Measurements from ENCODE around the gene GAPVD1. TPM values are rescaled to one million over a fixed set of nuclear protein-coding genes. Genes with fewer than 3 reads are reported as not detected.
A peak's percentile ranks its signal among the peaks of the same experiment; 100 is the strongest.

GAPVD1 gene
- total RNA-seq, 1 donor from 2014 or later, result 56.5 TPM

- Mint-ChIP-seq H3K4me3 (ENCODE audit: unreplicated experiment) (peak overlapping the region; percentile 89), H3K27me3 (ENCODE audit: unreplicated experiment) (no peaks in the 10 kb centered on the region), H3K9me3 (ENCODE audit: unreplicated experiment) (no peaks in the 10 kb centered on the region), H3K36me3 (ENCODE audit: unreplicated experiment) (peaks cover 25% of the 10 kb centered on the region), H3K4me1 (ENCODE audit: unreplicated experiment) (peaks cover 53% of the 10 kb centered on the region), H3K27ac (ENCODE audit: unreplicated experiment) (peak overlapping the region; percentile 99)
- no peak for DNase-seq (ENCODE audit: extremely low spot score, unreplicated experiment)
- TF ChIP-seq, protein P1, sequence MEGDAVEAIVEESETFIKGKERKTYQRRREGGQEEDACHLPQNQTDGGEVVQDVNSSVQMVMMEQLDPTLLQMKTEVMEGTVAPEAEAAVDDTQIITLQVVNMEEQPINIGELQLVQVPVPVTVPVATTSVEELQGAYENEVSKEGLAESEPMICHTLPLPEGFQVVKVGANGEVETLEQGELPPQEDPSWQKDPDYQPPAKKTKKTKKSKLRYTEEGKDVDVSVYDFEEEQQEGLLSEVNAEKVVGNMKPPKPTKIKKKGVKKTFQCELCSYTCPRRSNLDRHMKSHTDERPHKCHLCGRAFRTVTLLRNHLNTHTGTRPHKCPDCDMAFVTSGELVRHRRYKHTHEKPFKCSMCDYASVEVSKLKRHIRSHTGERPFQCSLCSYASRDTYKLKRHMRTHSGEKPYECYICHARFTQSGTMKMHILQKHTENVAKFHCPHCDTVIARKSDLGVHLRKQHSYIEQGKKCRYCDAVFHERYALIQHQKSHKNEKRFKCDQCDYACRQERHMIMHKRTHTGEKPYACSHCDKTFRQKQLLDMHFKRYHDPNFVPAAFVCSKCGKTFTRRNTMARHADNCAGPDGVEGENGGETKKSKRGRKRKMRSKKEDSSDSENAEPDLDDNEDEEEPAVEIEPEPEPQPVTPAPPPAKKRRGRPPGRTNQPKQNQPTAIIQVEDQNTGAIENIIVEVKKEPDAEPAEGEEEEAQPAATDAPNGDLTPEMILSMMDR (IDR thresholded peaks at IDR 0.05), result no peak
These were observed 19.5 kb upstream of the GAPVD1 start for GRCh38 chr9:125241863-125242739.

DNA sequence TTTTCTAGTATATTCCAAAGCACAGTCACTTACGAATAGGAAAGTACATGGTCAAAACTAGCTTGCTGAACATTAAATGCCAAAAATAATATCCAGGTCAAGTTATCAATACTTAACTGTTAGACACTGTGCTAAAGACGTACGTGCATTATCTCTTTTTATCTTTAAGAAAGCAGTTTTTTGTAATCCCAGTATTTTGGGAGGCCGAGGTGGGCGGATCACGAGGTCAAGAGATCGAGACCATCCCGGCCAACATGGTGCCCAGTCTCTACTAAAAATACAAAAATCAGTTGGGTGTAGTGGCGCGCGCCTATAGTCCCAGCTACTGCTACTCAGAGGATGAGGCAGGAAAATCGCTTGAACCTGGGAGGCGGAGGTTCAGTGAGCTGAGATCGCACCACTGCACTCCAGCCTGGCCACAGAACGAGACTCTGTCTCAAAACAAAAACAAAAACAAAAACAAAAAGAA, 17.8 kb upstream of the GAPVD1 start:
- H3K27me3 Mint-ChIP-seq (ENCODE audit: unreplicated experiment), result no peaks in the 10 kb centered on the region
- no peaks in the 10 kb centered on the region for H3K9me3 Mint-ChIP-seq (ENCODE audit: unreplicated experiment)
- no peak for DNase-seq (ENCODE audit: extremely low spot score, unreplicated experiment)
- peak overlapping the region; percentile 96 for H3K27ac Mint-ChIP-seq (ENCODE audit: unreplicated experiment)
- H3K36me3 Mint-ChIP-seq (ENCODE audit: unreplicated experiment), result peaks cover 9% of the 10 kb centered on the region
- no peak overlapping the region for H3K4me3 Mint-ChIP-seq (ENCODE audit: unreplicated experiment)
- TF ChIP-seq, protein P1 (IDR thresholded peaks at IDR 0.05), result no peak
- peaks cover 36% of the 10 kb centered on the region for H3K4me1 Mint-ChIP-seq (ENCODE audit: unreplicated experiment)

DNA sequence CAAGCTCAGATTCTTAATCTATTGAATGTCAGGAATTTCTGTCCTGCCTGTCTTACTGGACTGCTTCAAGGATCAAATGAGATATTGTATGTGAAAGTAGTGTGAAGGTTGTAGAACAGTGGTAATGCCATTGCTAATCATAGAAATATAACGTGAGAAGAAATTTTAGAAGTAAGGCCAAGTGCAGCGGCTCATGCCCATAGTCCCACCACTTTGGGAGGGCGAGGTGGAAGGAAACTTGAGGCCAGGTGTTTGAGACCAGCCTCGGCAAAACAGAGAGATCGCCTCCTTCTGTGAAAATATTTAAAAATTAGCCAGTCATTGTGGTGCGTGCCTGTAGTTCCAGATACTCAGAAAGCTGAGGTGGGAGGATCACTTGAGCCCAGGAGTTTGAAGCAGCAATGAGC, 15.4 kb upstream of the GAPVD1 start:
- H3K4me1 Mint-ChIP-seq (ENCODE audit: unreplicated experiment), result peaks cover 24% of the 10 kb centered on the region

GRCh38 chr9:125254231-125254630, 7.4 kb upstream of the GAPVD1 start:
- no peak for DNase-seq (ENCODE audit: extremely low spot score, unreplicated experiment)
- Mint-ChIP-seq H3K27me3 (ENCODE audit: unreplicated experiment) (no peaks in the 10 kb centered on the region), H3K36me3 (ENCODE audit: unreplicated experiment) (no peaks in the 10 kb centered on the region), H3K4me1 (ENCODE audit: unreplicated experiment) (no peaks in the 10 kb centered on the region), H3K27ac (ENCODE audit: unreplicated experiment) (no peak overlapping the region), H3K9me3 (ENCODE audit: unreplicated experiment) (no peaks in the 10 kb centered on the region), H3K4me3 (ENCODE audit: unreplicated experiment) (no peak overlapping the region)
- TF ChIP-seq, protein P1 (IDR thresholded peaks at IDR 0.05), result no peak

More for the DNA sequence above, 15.4 kb upstream of the GAPVD1 start:
- no peak overlapping the region for H3K4me3 Mint-ChIP-seq (ENCODE audit: unreplicated experiment)
- H3K27me3 Mint-ChIP-seq (ENCODE audit: unreplicated experiment), result no peaks in the 10 kb centered on the region
- no peak overlapping the region for H3K27ac Mint-ChIP-seq (ENCODE audit: unreplicated experiment)
- TF ChIP-seq, protein P1 (IDR thresholded peaks at IDR 0.05), result no peak
- DNase-seq (ENCODE audit: extremely low spot score, unreplicated experiment), result no peak
- no peaks in the 10 kb centered on the region for H3K9me3 Mint-ChIP-seq (ENCODE audit: unreplicated experiment)
- no peaks in the 10 kb centered on the region for H3K36me3 Mint-ChIP-seq (ENCODE audit: unreplicated experiment)

DNA sequence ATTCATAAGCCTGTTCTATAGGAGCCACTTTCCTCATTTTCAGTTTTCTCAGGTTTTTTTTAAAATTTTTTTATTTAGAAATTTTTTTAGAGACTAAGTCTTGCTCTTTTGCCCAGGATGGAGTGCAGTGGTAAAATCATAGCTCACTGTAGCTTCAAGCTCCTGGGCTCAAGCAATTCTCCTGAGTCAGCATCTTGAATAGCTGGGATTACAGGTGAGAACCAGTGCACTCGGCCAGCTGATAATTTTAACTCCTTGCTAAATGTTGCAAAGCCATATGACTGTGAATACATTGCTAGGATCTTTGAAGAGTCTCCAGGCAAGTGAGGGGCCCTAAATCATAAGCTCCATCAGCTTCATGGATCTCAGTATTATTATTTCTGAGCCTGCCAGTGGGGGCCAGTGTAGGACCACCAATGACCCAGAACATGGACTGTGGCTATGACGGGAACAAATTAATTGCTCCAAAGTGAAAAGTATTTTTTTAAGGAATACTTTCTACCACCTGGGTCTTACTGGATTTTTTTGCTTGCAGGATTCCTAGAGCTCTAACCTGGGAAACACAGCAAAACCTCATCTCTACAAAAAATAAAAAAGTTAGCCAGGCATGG, 5.7 kb upstream of the GAPVD1 start:
- Mint-ChIP-seq H3K9me3 (ENCODE audit: unreplicated experiment) (no peaks in the 10 kb centered on the region), H3K36me3 (ENCODE audit: unreplicated experiment) (no peaks in the 10 kb centered on the region), H3K27ac (ENCODE audit: unreplicated experiment) (no peak overlapping the region), H3K27me3 (ENCODE audit: unreplicated experiment) (no peaks in the 10 kb centered on the region), H3K4me1 (ENCODE audit: unreplicated experiment) (peaks cover 9% of the 10 kb centered on the region), H3K4me3 (ENCODE audit: unreplicated experiment) (no peak overlapping the region)
- DNase-seq (ENCODE audit: extremely low spot score, unreplicated experiment), result no peak
- TF ChIP-seq, protein P1 (IDR thresholded peaks at IDR 0.05), result peak; percentile 51
